Lung microvascular endothelial cell (primary cell): Measurements from ENCODE around the gene ATG101. TPM values are rescaled to one million over a fixed set of nuclear protein-coding genes. Genes with fewer than 3 reads are reported as not detected.

Experiments
- DNase-seq, 2 donors: peaks; one replicate each; pipeline versions ENCODE4 v3.0.0 to v3.0.0-alpha.2; 2010; ENCODE audit warnings: low read depth in 2 of 2
- total RNA-seq: library from RNA; depleted of rRNA; stranded (reverse); fragments of >200 nt; gene quantifications from 2 replicates; pipeline ENCODE4 v1.2.1, GENCODE V29; 2014

The ATG101 gene
- total RNA-seq, 1 donor from 2014 or later = 66.5 TPM

- DNase-seq = no peak
Observed at GRCh38 chr12:52079576-52080402, 10.0 kb downstream of the ATG101 start, which contains the start of gene SMIM41. TSS of gene SMIM41 (plus strand) at chr12:52079704. CDS start at chr12:52079780, 76 bp downstream.

DNA sequence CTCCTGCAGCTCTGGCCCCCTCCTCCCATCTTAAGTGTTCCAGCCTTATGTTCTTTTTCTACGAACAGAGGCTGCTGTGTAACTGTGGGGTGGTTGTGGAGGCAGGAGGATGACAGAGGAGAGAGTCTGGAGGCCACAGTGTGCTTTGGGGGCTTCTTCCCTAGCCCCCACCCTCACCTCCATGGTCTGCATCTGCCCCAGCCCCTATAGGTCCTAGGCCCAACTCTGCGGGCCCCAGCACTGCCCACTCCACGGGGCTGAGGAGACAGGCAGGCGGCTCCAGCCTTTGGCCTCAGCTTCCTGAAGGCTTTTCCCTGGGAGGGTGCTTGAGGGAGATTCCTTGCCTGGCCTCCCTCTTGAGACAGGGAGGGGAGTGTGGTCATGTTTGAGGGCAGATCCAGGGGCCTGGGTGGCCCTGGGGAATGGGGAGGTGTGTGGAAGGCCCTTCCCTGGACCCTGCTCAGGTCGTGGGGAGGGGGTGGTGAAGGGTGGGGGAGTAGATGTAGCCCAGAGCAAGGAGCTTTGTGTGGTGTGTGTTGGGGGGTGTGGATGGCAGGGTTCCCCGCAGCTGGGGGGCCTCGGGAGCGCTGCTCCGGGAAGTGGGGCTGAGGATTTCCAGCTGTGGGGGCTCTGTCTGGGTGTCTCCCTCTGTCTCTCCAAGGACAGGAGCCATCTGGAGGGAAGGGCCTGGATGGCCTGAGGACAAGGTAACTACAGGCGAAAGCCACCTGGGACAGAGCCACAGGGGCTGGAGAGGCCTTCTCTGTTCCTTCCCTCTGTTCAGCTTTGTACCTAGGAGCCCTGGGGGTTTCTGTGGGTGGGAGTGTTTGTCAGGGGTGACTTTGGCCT is 10.8 kb downstream of the ATG101 start:
- no peak for DNase-seq

DNA sequence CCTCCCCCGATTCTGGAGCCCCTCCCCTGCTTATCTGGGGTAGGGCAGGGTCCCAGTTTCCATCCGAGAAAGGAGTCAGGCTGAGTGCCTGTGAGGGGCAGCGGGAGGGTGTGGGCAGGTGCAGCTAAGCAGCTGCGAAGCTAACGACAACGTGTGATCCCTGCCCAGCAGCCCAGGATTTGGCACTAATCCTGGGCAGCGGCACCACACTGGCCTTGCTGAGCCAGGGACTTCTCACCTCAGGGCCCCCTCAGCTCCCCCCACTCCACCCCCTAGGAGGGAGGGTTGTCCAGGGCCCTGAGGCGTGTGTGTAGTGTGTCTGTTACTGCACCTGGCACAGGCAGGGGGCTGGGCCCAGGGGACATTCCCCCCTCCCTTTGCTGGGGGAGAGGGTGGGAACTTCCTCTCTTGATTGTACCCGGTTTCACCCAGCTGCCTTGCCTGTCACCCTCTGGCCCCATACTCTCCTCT is 11.5 kb downstream of the ATG101 start:
- DNase-seq = no peak

- DNase-seq = no peak
Observed at GRCh38 chr12:52082026-52082668, 12.4 kb downstream of the ATG101 start.

DNA sequence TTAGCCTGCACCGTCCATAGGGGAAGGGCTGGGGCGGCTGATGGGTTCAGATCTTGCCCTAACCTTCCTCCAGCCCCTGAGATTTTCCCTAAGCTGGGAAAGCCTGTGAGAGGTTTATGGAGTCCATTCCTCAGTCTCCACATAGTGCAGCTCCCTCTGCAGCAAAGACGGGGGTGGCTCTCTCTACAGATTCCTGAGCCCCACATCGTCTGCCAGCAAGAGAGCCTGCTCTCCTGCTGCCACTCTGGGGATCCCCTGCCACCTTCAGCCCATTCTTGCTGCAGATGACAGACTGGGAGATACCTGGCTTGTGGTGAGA is 12.8 kb downstream of the ATG101 start:
- no peak for DNase-seq

DNA sequence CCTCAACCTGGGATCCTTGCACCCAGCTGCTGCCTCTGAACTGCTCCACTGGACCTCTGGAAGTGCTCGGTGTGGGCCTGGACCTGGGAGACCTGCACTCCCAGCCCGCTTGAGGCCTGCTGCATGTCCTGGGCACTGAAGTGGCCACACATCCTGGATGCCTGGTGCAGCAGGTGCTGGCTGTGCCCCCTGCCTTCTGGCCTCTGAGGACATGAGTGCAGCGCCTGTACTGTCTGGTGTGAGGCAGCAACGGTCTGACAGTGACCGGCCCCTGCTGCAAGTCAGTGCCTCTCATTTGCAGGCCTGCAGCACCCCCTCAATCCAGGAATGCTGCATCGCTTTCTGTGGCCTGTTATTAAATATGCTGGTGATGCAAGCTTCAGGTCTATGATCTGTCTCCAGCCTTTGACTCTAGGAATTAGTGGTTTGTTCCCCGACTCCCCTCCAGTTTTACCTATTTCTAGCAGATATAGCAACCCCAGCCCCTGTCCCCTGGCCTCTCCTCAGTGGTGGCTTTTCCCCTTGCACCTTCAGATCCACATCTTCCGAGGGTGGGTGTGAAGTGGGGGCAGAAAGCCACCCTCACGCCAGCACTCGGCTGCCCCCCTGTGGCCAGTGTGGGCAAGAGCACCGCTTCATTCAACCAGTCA is 13.3 kb downstream of the ATG101 start:
- DNase-seq = peak; percentile 62 to 67

- DNase-seq = no peak
Observed at GRCh38 chr12:52083638-52083996, 13.8 kb downstream of the ATG101 start.

DNA sequence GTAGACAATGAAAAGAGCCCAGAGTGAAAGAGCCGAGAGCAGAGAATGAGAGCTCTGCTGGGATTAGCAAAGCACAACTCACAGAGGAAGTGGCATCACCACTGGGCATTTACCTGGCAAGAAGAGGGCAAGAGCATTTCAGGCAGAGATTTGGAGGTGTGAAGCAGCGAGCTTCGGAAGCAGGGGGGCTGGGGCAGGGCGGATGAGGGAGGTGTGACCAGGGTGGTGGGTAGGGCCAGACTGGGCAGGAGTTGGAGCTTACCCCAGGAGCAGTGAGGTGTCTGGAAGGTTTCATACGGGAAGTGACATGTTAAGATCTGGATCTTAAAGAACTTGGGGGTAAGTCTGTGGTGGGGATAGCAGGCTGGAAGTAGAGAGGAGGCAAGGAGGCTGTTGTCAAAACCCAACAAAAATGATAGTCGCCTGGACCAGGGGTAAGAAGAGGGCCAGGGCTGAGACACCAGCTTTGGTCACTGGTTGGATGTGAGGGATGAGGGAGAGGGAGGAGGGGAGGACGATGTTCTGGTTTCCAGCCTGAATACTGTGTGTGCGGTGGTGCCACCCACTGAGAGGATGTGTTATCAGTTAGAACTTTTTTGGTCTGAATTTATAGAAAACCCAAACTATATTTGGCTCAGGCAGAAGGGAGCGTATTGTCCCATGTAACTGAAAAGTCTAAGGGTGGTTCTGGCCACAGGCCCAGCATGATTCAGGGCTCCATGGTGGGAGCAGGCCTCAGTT is 14.9 kb downstream of the ATG101 start:
- DNase-seq = no peak

- no peak for DNase-seq
Observed at GRCh38 chr12:52085682-52086180, 16.0 kb downstream of the ATG101 start.

GRCh38 chr12:52086366-52086765 is 16.6 kb downstream of the ATG101 start:
- DNase-seq = no peak

DNA sequence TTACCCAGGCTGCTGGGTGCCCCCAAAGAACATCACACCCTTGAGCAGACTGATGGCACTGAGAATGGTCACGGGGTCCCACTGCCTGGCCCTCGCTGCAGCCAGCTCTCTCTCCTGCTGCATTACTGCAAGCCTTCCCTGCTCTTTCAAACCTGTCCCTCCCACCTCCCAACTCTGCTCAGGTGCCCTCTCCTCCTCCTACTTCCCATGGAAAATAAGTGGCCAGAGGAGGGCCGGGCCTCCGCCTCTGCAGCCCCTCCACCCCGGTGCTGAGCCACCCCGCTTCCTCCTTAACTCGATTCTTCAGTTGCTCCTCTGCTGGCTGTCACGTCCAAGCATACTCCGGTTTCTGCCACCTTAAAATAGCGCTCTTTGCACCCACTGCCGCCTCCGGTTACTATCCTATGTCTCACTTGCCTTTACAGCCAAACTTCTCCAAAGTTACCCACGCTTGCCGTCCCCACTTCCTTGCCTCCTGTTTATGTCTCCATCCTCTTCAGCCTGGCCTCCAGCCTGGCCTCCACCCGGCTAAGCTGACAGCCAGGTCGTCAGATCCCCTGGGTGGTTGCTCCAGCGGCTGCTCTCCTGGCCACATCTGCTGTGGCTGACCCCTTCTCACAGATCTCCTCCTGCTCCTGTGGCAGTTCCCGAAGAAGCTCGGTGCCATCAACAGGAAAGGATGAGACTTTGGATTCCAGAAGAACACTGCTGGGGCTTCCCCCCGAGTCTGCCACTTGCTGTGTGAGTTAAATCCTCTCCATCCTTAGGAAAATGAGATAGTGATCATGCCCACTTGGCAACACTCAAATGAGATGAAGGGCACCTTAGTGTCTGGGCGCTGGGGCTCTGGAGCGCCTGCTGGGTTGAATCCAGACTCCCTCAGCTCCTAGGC is 17.4 kb downstream of the ATG101 start:
- DNase-seq = no peak

DNA sequence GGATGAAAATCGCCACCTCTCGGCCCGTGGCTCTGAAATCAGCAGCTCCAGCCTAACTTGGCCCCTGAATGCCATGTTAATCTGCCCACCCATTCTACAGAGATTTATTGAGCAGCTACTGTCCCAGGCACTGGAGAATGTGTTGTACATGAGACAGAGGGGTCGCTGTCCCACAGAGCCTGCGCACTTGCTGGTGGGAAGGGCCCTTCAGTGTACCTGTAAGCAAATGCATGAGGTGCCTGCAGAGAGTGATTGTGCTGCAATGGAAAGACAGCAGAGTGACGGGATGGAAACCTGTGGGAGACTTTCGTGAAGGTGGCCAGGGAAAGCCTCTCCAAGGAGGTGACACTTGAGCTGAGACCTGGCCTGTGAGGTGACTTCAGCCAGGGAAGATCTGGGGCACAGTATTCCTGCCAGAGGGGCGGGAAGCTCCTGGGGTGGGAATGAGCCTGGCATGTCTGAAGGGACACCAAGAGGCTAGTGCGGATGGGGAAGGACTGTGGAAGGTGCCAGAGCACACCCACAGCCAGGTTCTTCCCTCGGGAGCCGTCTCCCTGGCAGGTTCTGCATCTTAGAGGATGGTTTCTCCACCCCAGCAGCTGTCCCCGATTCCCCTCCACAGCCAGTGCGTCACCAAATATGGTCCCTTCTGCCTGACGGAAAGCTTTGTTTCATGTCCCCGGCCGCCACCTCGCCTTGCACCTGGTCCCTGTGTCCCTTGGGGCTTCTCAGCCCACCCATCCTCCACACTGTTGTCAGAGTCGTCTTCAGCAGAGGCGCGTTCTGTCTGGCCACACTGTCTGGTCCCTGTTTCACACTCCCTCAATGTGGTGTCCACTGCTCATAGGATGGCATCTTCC is 18.4 kb downstream of the ATG101 start:
- DNase-seq = no peak

DNA sequence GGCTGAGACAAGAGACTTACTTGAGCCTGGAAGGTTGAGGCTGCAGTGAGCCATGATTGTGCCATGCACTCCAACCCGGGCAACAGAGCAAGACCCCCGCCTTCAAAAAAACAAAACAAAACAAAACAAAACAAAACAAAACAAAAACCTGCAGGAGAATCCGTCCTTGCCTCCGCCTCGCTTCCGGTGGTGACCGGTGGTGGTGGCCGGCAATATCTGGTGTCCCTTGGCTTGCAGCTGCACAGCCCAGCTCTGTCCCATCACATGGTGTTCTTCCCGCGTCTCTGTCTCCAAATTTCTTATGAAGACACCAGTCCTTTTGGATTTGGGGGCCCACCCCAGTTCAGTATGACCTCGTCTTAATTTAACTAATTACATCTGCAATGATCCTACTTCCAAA is 19.7 kb downstream of the ATG101 start:
- DNase-seq = no peak

DNA sequence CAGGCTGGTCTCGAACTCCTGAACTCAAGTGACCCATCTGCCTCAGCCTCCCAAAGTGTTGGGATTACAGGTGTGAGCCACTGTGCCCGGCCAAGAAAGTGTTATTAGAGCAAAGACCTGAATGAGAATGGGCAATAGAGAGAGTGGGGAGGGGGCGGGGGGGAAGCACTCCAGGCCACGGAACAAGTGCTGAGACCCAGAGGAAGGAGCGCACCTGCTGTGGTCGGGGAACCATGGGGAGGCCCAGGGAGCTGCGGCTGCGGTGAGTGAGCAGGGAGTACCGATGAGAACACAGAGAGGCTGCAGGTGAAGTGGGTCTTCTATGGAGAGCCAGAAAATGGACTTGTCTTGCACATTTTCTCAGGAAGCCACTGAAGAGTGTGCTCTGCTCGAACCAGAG is 20.5 kb downstream of the ATG101 start:
- no peak for DNase-seq

DNA sequence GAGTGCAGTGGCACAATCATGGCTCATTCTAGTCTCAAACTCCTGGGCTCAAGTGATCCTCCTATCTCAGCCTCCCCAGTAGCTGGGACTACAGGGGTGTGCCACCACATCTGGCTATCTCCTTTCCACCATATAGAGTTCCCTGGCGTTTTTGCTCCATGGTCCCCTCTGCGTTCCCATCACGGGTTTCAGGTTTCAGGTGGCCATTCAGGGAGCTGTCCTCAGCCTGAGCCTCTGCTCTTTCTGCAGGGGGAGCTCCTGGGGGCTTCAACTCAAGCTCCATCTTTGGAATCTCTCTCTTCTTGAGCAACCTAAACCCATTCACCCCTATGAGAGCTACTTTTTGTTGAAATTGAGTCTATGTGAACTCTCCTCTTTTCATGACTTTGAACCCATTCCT is 21.3 kb downstream of the ATG101 start:
- DNase-seq = no peak

GRCh38 chr12:52091869-52092268 is 22.1 kb downstream of the ATG101 start:
- no peak for DNase-seq

DNA sequence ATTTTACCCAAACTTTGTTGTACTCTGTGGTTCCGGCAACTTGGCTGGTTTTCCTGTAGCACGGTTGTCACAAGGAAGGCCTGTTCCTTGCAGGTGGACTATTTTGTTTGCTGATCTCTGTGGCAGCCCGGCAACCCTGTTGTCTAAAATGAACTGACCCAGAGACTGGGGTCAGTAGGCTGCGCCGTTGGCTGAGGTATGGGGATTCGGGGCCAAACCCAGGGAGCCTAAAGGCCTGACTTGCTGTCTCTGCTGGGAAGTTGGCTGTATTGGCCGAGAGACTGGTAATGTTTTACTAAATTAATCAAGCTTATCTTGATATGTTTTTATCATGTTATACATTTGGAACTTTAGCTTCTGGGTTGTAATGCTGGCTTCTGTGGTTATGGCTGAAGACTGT is 23.6 kb downstream of the ATG101 start:
- no peak for DNase-seq

- no peak for DNase-seq
Observed at GRCh38 chr12:52096332-52097044, 26.7 kb downstream of the ATG101 start.
